ENCODE measurements around the gene CNIH4.
"Not testable (repeated sequence)": the region's sequence is repeated elsewhere in the genome, so short reads cannot be mapped to it uniquely, and the experiment has no call there.

GRCh38 chr1:224349716-224350115 lies 7.0 kb upstream of the CNIH4 start:
- not testable (repeated sequence) for TF ChIP-seq CTCF (IDR thresholded peaks at IDR 0.05; ENCODE audit: insufficient read depth, low read length); POLR2AphosphoS5 (IDR thresholded peaks at IDR 0.05; ENCODE audit: low read depth); SPI1 (IDR thresholded peaks at IDR 0.05; ENCODE audit: borderline replicate concordance, low read depth); REST (IDR thresholded peaks at IDR 0.05; ENCODE audit: insufficient replicate concordance, low read depth)

Data from HL-60 (cell line).